Suppressor macrophage treated with lipopolysaccharide for 1 hour (primary cell): Measurements from ENCODE around the gene PPP2R2B.
"Not testable (repeated sequence)": the region's sequence is repeated elsewhere in the genome, so short reads cannot be mapped to it uniquely, and the experiment has no call there.

ENCODE experiments used
- DNase-seq, 3 donors: peaks; one replicate each; pipeline ENCODE4 v3.0.0-alpha.2; 2020 to 2022

The PPP2R2B gene

DNA sequence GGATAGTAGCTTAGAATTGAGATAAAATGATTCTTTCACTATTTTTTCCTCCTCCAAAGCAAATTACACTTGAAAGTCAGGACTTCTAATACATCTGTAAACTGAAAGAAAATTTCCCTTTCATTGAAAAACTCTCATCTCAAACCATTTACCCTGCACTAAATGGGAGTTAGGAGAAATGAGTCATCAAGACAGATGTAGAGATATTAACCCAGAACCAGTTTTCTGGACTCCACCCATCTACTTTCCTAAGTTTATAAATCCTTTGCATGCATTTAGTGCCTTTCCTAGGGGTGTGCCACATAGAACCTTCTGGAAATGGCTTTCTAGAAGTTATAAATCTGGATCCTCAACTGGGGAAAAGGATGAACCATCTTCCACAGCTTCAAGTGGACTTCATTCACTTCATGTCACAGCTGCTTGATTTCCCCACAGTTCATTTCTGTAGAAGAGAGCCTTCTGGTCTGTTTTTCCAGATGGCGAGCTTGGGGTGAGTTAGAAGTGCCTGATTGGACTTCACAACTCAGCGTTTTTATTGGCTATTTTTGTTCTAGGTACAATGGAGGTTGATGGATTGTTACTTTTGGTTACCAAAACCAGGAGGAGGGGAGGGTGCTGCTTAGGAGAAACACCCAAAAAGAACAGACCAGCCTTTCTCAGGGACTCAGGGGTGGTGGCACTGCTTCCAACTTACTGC lies 290.1 kb downstream of the PPP2R2B start:
- DNase-seq, result no peak

GRCh38 chr5:146586752-146587151 lies 291.8 kb downstream of the PPP2R2B start:
- no peak for DNase-seq

- no peak for DNase-seq
Observed at GRCh38 chr5:146584750-146585149, 293.8 kb downstream of the PPP2R2B start.

DNA sequence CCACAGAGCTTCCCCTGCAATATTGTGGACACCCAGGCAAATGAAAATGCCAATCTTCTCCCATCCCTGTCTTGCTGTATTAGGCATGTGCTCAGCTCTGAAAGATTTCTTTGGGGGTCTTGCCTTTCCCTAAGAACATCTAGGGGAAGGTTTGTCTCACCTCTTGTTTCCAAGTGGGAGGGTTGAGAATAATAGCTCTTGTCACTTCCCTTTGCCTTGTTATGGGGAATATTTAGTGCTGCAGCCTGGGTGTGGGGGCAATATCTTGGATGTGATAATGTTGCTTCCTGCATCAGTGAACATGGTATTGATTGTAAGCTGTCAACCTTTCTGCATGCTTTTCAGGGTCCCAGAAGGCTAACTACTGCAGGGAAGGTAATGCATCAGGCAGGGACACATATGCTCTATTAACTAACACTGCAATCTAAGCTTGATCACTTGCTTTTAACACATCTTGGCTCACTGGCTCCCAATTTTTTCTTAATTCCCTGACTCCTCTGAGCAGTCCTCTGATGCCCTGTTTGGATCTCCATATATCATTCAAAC lies 296.4 kb downstream of the PPP2R2B start:
- no peak for DNase-seq

- DNase-seq, result no peak
Observed at GRCh38 chr5:146580237-146580636, 298.3 kb downstream of the PPP2R2B start.

GRCh38 chr5:146574713-146575112 lies 303.8 kb downstream of the PPP2R2B start:
- DNase-seq, result no peak

DNA sequence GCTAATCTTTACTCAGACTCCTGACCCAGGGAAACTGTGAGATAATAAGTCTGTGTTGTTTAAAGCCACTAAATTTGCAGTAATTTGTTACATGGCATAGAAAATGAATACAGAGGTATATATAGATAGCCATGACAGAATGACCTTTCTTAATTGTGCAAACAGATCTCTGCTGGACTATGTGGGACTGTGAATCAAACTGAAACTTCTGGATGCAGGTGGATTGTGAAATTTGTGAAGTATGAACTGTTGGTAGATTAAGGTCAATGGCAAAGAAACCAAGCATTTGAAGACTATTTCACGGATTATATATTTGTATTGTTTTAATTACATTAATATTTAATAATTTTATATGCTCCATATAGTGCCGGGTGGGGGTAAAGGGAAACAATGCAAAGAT lies 310.4 kb downstream of the PPP2R2B start:
- DNase-seq, result peak in 1 of 3 donors; percentile 7

- peak; percentile 54 to 68 (median 67) for DNase-seq
Observed at GRCh38 chr5:146565764-146566367, 312.7 kb downstream of the PPP2R2B start.

- no peak for DNase-seq
Observed at GRCh38 chr5:146564007-146564762, 314.4 kb downstream of the PPP2R2B start.

DNA sequence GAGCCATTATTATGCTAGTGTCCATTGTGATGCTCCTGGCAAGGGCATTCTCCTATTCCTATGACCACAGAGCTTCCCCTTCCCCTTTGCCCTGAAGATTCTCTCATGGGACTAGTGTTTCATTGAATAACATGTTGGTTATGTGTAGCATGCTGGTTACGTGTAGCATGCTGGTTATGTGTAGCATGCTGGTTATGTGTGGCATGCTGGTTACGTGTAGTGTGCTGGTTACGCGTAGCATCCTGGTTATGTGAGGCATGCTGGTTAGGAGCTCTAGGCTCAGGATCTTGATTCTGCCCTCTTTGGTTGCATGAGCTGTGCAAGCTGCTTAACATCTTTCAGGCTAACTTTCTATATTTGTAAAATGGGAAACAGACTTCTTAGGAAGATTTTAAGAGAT lies 316.1 kb downstream of the PPP2R2B start:
- DNase-seq, result no peak

DNA sequence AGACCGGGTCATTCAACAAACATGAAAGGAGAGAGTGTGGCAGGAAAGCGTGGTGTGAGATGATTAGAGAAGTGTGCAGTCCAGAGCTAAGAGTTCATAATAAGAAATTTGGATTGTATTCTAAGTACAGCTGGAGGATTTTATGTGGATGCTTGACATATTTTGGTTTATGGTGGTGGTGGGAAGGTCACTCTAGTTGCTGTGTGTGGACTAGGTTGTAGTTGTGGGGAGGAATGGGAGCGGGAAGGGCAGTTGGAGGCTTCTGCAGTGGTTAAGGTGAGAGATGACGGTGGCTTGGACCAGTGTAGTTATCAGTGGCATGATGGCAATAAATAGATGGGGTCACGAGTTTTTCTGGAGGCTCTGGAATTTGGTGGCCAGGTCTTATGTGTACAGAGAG lies 316.8 kb downstream of the PPP2R2B start:
- no peak for DNase-seq

DNA sequence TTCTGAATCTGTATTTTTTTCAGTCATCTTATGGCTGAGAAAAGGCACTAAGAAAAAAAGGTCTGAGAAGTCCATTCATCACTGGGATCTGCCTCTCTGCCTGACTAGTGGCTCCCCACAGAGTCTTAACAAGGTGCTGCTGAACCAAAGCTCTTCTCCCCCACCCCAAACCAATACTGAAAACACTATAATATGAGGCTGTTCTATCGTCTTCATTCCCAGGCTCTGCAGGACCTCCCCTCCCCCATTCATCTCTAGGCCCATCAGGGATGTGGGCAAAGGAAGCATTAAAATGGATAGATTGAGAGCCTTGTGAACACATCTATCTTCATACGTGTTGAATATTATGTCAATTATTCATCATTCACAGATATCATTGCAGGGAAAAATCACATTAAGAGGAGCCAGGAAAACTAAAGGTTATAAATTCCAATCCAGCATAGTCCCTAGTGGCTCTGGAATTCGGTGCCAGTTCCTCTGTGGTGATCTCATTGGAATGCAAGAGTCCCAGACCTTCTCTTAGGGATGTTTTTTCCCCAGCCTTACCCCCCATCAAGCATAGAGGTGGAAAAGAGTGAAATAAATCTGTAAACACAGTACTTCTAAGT lies 318.2 kb downstream of the PPP2R2B start:
- DNase-seq, result peak in 1 of 3 donors; percentile 6

DNA sequence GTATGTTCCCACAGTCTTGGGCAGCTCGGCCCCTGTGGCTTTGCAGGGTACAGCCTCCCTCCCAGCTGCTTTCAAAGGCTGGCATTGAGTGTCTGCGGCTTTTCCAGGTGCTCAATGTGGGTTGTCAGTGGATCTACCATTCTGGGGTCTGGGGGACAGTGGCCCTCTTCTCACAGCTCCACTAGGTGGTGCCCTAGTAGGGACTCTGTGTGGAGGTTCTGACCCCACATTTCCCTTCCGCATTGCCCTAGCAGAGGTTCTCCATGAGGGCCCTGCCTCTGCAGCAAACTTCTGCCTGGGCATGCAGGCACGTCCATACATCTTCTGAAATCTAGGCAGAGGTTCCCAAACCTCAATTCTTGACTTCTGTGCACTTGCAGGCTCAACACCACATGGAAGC lies 321.7 kb downstream of the PPP2R2B start:
- not testable (repeated sequence) for DNase-seq

DNA sequence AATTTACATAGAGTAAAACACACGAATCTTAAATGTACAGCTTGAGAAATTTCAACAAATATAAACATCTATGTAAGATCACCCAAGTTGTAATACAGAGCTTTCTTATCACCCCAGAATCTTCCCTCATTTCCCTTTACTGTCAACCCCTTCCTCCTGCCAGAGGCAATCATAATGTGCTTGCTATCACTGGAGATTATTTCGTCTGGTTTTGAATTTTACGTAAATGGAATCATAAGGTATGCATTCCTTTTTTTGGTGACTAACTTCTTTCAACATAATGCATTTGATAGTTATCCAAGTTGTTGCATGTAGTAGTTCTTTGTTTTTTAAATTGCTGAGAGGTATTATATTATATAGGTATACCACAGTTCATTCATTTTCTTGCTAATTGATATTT lies 325.1 kb downstream of the PPP2R2B start:
- no peak for DNase-seq

DNA sequence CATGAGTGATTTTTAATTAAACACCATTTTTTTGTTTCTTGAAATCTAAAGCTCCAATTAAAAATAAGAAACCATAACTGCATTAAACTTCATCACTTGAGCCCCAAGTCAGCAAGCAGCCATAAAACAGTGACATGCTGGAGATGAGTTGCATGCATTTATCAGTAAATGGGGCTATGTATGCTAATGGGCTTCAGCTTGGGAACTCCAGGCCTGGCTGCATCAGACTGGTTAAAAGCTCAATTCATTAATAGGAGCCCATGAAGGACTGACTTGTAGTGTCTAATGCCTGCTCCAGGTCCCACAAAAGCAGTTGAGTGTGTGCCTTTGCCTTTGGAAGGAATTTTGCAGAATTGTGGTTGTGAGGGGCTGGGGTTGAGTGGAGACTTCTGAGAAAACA lies 328.9 kb downstream of the PPP2R2B start:
- no peak for DNase-seq

DNA sequence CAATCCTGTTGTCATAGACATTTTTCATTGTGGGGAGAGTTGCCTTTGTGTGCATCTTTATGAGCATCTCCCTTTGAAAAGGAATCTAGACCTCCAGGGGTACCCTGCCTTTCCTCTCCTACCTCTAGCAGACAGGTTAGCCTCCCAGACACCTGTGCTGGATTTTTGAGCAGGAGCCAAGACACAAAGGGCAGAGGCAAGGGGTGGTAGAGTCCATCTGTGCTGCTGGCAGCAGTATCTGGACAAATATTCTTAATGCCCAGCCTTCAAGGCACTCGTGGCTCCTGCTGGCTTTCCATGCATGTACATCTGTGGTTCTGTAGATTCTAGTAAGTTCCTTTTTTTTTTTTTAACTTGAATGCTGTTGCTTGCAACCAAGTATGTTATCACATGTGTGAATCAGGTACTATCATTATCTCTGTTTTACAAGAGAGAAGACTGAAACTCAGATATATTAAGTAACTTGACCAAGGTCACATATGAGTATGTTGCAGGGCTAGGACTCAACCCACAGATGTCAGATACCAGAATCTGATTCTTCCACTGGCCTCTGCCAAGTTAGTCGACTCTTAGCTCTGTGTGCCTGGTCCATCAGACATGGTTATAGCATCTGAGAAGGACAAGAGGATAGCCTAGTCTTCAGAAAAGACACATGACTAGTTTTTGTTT lies 329.6 kb downstream of the PPP2R2B start:
- DNase-seq, result no peak

DNA sequence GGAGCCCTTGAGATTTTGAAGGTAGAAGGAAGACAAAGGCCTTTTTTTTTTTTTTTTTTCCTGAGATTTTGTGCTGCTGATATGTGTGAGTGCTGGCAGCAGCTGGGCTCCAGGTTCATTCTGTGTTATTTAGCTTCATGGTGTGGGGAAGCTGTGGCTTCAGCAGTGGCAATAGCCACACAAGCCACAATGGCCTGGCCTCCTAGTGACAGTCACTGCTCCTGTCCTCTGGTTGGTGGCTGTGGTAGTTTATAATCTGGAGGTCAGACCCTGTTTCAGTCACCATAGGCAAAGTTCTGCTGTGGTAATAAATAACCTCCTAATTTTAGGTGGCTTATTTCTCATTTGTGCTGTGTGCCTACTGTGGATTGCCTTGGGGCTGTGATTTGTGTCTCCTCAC lies 334.3 kb downstream of the PPP2R2B start:
- no peak for DNase-seq

GRCh38 chr5:146541958-146542849 lies 336.4 kb downstream of the PPP2R2B start:
- peak; percentile 42 to 53 (median 50) for DNase-seq

DNA sequence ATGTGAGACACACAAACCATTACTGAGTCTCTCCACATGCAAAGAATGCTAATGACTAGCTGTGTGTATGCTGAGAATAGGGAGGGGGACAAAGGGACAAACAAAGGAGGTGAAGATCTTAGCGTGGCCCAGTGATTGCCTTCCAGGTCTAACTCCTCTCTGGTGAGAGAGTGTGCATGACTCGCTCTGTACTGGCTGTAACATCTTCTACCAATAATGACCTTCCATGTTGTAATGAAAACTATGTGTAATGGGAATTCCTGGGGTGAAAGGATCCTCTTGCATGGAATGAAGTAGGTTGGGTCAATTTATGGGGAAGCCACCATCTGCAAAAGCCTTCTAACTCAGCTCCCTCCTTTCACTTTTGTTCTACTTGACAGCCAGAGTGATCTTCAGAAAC lies 338.1 kb downstream of the PPP2R2B start:
- peak; percentile 19 to 55 (median 30) for DNase-seq

- DNase-seq, result no peak
Observed at GRCh38 chr5:146539973-146540372, 338.6 kb downstream of the PPP2R2B start.

- no peak for DNase-seq
Observed at GRCh38 chr5:146538432-146538831, 340.1 kb downstream of the PPP2R2B start.

DNA sequence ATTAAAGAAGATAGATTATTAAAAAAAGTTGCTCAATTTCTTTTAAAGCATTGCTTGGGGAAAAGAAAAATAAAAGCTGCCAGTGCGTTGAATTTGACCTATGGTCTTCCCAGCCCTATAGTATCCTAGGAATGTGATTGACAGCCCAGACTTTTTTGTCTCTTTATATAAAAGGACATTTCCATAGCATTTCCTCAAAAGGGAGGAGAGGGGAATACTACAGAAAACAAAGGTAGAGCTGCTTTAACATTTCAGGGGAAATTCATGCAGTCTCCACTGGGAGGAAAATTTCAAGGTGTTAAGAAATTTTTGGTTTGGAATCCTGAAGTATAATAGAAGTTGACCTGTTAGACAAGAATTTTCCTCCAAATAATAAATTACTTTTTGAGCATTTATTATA lies 344.7 kb downstream of the PPP2R2B start:
- no peak for DNase-seq
